GM18867 (cell line): ENCODE measurements around the gene EME1.
"Not testable (repeated sequence)": the region's sequence is repeated elsewhere in the genome, so short reads cannot be mapped to it uniquely, and the experiment has no call there.

Experiments
- ATAC-seq: cut with Tn5 transposase; IDR thresholded peaks from one replicate; pipeline ENCODE4 v1.9.1; 2021; ENCODE audit warnings: mild to moderate bottlenecking, moderate library complexity; ENCODE audit not compliant: unreplicated experiment

Gene EME1

GRCh38 chr17:50386510-50386909, 13.5 kb downstream of the EME1 start:
- ATAC-seq: no peak

GRCh38 chr17:50388728-50389127, 15.7 kb downstream of the EME1 start:
- ATAC-seq: no peak

- no peak for ATAC-seq
Measured at GRCh38 chr17:50389534-50389933, 16.5 kb downstream of the EME1 start.

- ATAC-seq: no peak
Measured at GRCh38 chr17:50392621-50393020, 19.6 kb downstream of the EME1 start.

GRCh38 chr17:50393700-50394099, 20.7 kb downstream of the EME1 start:
- ATAC-seq: no peak

- ATAC-seq: no peak
Measured at GRCh38 chr17:50394711-50395110, 21.7 kb downstream of the EME1 start.

- ATAC-seq: no peak
Measured at GRCh38 chr17:50396261-50397110, 23.5 kb downstream of the EME1 start.

GRCh38 chr17:50397111-50397918, 24.3 kb downstream of the EME1 start, which contains the start of gene LRRC59:
TSS of gene LRRC59 (minus strand) at chr17:50397523. CDS start at chr17:50397317, 206 bp downstream.
- peak; percentile 94 for ATAC-seq

- no peak for ATAC-seq
Measured at GRCh38 chr17:50397919-50398285, 24.9 kb downstream of the EME1 start.

- not testable (repeated sequence) for ATAC-seq
Measured at GRCh38 chr17:50398672-50399071, 25.6 kb downstream of the EME1 start.

- not testable (repeated sequence) for ATAC-seq
Measured at GRCh38 chr17:50399591-50399990, 26.6 kb downstream of the EME1 start.

GRCh38 chr17:50405351-50405750, 32.3 kb downstream of the EME1 start:
- ATAC-seq: not testable (repeated sequence)

- ATAC-seq: no peak
Measured at GRCh38 chr17:50406578-50406977, 33.5 kb downstream of the EME1 start.

- no peak for ATAC-seq
Measured at GRCh38 chr17:50407921-50408320, 34.9 kb downstream of the EME1 start.

GRCh38 chr17:50412188-50412732, 39.2 kb downstream of the EME1 start:
- ATAC-seq: no peak

GRCh38 chr17:50414808-50415207, 41.8 kb downstream of the EME1 start:
- no peak for ATAC-seq

- ATAC-seq: not testable (repeated sequence)
Measured at GRCh38 chr17:50419577-50419976, 46.5 kb downstream of the EME1 start.

GRCh38 chr17:50420419-50421112, 47.5 kb downstream of the EME1 start:
- ATAC-seq: no peak

- ATAC-seq: no peak
Measured at GRCh38 chr17:50421308-50422051, 48.5 kb downstream of the EME1 start.

- ATAC-seq: no peak
Measured at GRCh38 chr17:50422738-50423137, 49.7 kb downstream of the EME1 start.
